ENCODE data around the gene SPINK7. TPM values are rescaled to one million over a fixed set of nuclear protein-coding genes. Genes with fewer than 3 reads are reported as not detected.

SPINK7 gene
- total RNA-seq, 1 donor from 2014 or later, result 0.59 TPM

DNA sequence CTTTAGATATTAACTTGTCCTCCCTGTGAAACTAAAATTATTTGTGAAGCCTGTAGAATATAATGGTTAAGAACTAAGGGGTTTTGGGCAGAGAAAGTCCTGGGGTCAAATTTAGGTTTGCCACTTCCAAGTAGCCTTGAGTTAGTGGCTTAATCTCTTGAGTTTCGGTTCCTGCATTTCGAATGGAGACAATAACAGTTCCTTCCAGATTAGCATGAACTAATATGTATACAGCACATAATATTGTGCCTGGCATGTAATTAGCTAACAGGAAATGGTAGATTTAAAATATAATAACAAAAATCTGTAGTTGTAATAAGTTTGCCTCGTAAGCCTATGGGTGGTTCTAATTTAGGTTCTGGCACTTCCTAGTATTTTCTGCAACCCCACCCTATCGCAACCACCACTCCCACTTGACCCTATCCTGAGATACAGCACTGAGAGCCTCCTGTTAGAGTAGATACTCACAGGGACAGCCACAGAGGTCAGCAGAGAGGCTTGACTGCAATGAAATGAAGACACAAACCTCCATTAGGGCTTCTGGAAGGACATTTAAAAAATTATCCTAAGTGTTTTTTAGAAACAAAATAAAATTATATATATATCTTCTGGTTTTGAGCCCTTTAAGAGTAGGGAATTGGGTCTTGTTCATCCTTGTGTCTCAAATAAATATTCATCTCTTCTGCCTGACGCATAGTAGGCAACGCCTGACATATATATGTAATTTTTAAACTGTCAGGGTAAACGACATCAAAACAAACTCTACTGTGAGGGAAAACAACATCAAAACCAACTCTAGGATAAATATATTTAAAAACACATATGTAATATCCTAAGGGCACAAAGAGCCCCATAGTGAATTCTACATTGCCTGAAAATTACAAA lies 31.6 kb downstream of the SPINK7 start:
- DNase-seq, result no peak

DNA sequence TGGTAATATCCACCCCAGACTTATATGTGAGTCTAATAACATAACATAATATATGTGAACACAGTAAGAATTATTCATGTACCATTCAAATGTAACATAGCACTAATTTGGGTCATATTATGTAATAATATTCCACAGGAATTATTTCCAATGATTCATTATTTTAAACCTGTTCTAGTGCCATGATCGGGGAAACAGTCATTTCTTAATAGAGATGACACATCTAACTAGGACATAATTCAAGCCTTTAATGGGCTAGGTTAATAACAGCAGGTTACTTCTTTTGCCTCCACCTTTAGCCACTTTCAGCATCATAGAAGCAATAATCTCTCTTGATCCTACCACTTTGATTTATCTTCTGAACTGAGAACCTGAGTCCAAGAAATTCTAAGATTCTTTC lies 35.5 kb downstream of the SPINK7 start:
- no peak for DNase-seq

DNA sequence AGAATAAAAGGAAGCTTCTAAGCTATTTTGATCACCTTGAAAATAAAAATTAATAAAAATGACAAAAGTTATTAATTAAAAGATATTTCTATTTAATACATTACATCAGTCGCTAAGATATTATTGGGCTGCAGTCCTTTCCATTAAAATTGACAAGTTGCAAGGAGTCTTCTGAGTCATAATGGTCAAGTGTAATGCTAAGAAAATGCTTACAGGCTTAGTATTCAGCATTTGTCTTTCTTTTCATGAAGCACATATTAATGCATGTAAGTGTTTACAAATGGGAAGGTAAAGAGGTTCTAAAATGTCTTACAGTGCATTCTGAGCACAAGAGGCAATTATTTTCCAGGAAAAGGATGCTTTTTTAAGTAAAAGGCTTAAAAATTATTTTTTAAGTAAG lies 40.5 kb downstream of the SPINK7 start:
- no peak for DNase-seq

DNA sequence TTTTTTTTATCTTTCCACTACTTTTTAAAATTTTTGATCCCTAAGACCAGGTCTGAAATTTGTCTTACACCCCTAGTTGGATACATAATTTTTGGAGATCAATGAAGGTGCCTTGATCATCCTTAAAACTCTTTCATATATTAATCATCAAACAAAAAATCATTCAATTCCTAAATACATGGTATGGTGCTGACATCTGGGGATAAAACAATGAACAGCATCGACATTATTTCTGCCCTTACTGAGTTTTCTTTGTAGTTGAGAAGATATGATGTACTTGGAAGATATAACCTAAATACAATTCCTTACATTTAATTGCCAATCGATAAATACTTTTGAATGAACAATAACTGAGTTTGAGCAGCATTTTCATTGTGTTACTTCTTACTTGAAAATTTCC lies 41.4 kb downstream of the SPINK7 start:
- no peak for DNase-seq

DNA sequence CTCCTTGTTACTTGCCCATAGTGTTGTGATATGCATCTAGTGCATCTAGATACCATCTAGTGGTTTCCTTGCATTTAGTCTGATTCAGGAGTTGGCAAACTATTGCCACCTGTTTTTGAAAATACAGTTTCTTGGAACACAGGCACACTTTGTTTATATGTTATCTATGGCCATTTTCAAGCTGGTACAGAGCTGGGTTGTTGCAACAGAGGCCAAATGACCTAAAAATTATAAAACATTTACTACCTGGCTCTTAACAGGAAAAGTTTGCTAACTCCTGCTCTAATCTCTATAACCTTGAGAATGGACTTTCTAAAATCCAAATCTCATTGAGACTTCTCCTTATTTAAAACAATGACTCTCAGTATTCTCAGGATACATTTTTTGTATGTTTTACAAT lies 52.1 kb downstream of the SPINK7 start:
- no peak for DNase-seq

Other genes with a start within 250 kb of the SPINK7 start
- 122 TPM for gene SPINK5, start 248.4 kb upstream of the SPINK7 start, total RNA-seq
- gene SPINK14, start 143.9 kb upstream of the SPINK7 start, total RNA-seq, result not detected
- not detected for gene SPINK6, start 109.4 kb upstream of the SPINK7 start, total RNA-seq
- gene MARCOL, start 73.9 kb upstream of the SPINK7 start, total RNA-seq, result not detected
- gene SPINK13, start 43.6 kb upstream of the SPINK7 start, total RNA-seq, result not detected
- gene SPINK9, start 23.1 kb downstream of the SPINK7 start, total RNA-seq, result not detected
- gene FBXO38, start 71.5 kb downstream of the SPINK7 start, total RNA-seq, result 48.8 TPM

Data from skin of body (tissue), 2 donors.